Right lobe of liver (tissue), 6 donors: ENCODE measurements around the gene KLHL8. TPM values are rescaled to one million over a fixed set of nuclear protein-coding genes. Genes with fewer than 3 reads are reported as not detected.

Experiments used
- ATAC-seq, 4 donors: fragments of 200-7000 bp; cut with Tn5 transposase; one replicate each; pipeline ENCODE4 v1.9.1; 2020; ENCODE audit warnings: mild to moderate bottlenecking in 4 of 4, moderate library complexity in 4 of 4
- DNase-seq, 3 donors: peaks; one replicate each; pipeline ENCODE4 v3.0.0-alpha.2; 2020
- H3K27ac ChIP-seq, 3 donors: fragments of 200-600 bp; one replicate each; pipeline ENCODE4 v1.8.0; 2022
- H3K27me3 ChIP-seq, 2 donors: fragments of 200-600 bp; one replicate each; pipeline ENCODE4 v1.8.0; 2022
- H3K36me3 ChIP-seq, 4 donors: fragments of 200-600 bp; sonication (generic) in 1 of 4; one replicate each; pipeline versions ENCODE4 v1.5.1 to v1.8.0; 2017 to 2022; ENCODE audit warnings: control low read depth in 1 of 4
- H3K4me1 ChIP-seq, 4 donors: fragments of 200-600 bp; sonication (generic) in 1 of 4; one replicate each; pipeline versions ENCODE4 v1.5.1 to v1.8.0; 2017 to 2022; ENCODE audit warnings: control low read depth in 1 of 4
- H3K4me3 ChIP-seq, 3 donors: fragments of 200-600 bp; one replicate each; pipeline ENCODE4 v1.8.0; 2022
- H3K9me3 ChIP-seq, 4 donors: fragments of 200-600 bp; sonication (generic) in 1 of 4; one replicate each; pipeline versions ENCODE4 v1.5.1 to v1.8.0; 2017 to 2022; ENCODE audit warnings: control low read depth in 1 of 4
- CTCF ChIP-seq, 4 donors: fragments of 200-600 bp in 3 of 4; fragments of 450-650 bp in 1 of 4; IDR thresholded peaks; one replicate each; pipeline versions ENCODE4 v1.5.1 to v1.8.0; 2016 to 2022; ENCODE audit warnings: antibody characterized with exemption in 4 of 4, mild to moderate bottlenecking in 2 of 4
- POLR2A ChIP-seq: fragments of 450-650 bp; IDR thresholded peaks from one replicate; pipeline ENCODE4 v1.6.1; 2017; ENCODE audit warnings: antibody characterized with exemption, mild to moderate bottlenecking
- WGBS: methylation state at CpG from one replicate; pipeline ENCODE4 v1.1.6; 2018; ENCODE audit warnings: low coverage, low lambda C conversion rate; ENCODE audit not compliant: insufficient coverage; ENCODE audit errors: missing lambda C conversion rate; 5-methylcytosine and 5-hydroxymethylcytosine counted together
- intact Hi-C, 2 donors: fragments of 100-400 bp; cut with DNase I; formaldehyde crosslinking; loops; one replicate each; pipeline versions ENCODE4 v1.11.2 to v1.14.1; 2022
- total RNA-seq, 6 experiments: library from RNA; depleted of rRNA in 2 of 6; stranded (reverse); fragments of >200 nt in 2 of 6; fragmentation: NEBNext Ultra II Directional in 3 of 6; extraction: Animal tissue kit (Norgen Biotek cat#: 25700) in 3 of 6; gene quantifications; one replicate each; pipeline versions ENCODE4 v1.1.0 to v1.2.4, GENCODE V29; 2016 to 2023
- donor health status: DM: no; HTN: yes; CAD: no.
- donor health status: DM: no; HTN: no; CAD: no.
- donor health status: DM: no; HTN: no; CAD: no.
- donor health status: DM: no; HTN: yes; CAD: no.
- donor health status: DM: no; HTN: yes; CAD: no.

The KLHL8 gene
- total RNA-seq, 6 experiments from 2014 or later = 5.5 to 9.6 (median 7.2) TPM

- peaks cover 0 to 5% (median 2%) of the 10 kb centered on the region in 4 donors for H3K4me1 ChIP-seq
- H3K9me3 ChIP-seq = no peaks in the 10 kb centered on the region
- no peak overlapping the region for H3K27ac ChIP-seq
- H3K27me3 ChIP-seq = no peaks in the 10 kb centered on the region
- TF ChIP-seq POLR2A (no peak), CTCF (IDR thresholded peaks at IDR 0.05) (no peak)
- ATAC-seq = no peak
- intact Hi-C loops = loop anchor here in 1 of 2 donors (10.0 kb wide), 1 partner anchor 75 kb away; no protein-coding TSS in a partner anchor
- H3K4me3 ChIP-seq = no peak overlapping the region
- 79% methylated on average over 3 of the region's 3 CpGs for WGBS
- H3K36me3 ChIP-seq = no peaks in the 10 kb centered on the region
- no peak for DNase-seq
Observed at GRCh38 chr4:87229979-87230378, 9.6 kb upstream of the KLHL8 start.

GRCh38 chr4:87228262-87228860 lies 7.9 kb upstream of the KLHL8 start:
- H3K4me1 ChIP-seq = peaks cover 0 to 5% (median 2%) of the 10 kb centered on the region in 4 donors
- WGBS = 7% methylated on average over 2 of the region's 2 CpGs
- H3K27me3 ChIP-seq = no peaks in the 10 kb centered on the region
- H3K27ac ChIP-seq = peak overlapping the region in 2 of 3 donors; percentile 28 to 35
- no peaks in the 10 kb centered on the region for H3K36me3 ChIP-seq
- DNase-seq (no peak), ATAC-seq (peak; percentile 73 to 90 (median 80))
- intact Hi-C loops = no loop called here
- no peak for TF ChIP-seq POLR2A
- TF ChIP-seq CTCF (IDR thresholded peaks at IDR 0.05) = no peak
- H3K9me3 ChIP-seq = no peaks in the 10 kb centered on the region
- H3K4me3 ChIP-seq = no peak overlapping the region

- Histone ChIP-seq H3K27ac (peak overlapping the region in 2 of 3 donors; percentile 28 to 35), H3K36me3 (no peaks in the 10 kb centered on the region), H3K4me1 (peaks cover 0 to 5% (median 2%) of the 10 kb centered on the region in 4 donors), H3K4me3 (no peak overlapping the region), H3K9me3 (no peaks in the 10 kb centered on the region), H3K27me3 (no peaks in the 10 kb centered on the region)
- TF ChIP-seq CTCF (IDR thresholded peaks at IDR 0.05) (no peak), POLR2A (no peak)
- DNase-seq (no peak), ATAC-seq (peak; percentile 33 to 84 (median 48))
- intact Hi-C loops = no loop called here
- 86% methylated on average over 1 of the region's 1 CpG for WGBS
Observed at GRCh38 chr4:87227751-87228151, 7.3 kb upstream of the KLHL8 start.

- no peaks in the 10 kb centered on the region for H3K36me3 ChIP-seq
- H3K27ac ChIP-seq = no peak overlapping the region
- peaks cover 0 to 5% (median 2%) of the 10 kb centered on the region in 4 donors for H3K4me1 ChIP-seq
- no peak for TF ChIP-seq CTCF (IDR thresholded peaks at IDR 0.05)
- TF ChIP-seq POLR2A = no peak
- H3K27me3 ChIP-seq = no peaks in the 10 kb centered on the region
- H3K4me3 ChIP-seq = no peak overlapping the region
- H3K9me3 ChIP-seq = no peaks in the 10 kb centered on the region
- WGBS = 88% methylated on average over 5 of the region's 5 CpGs
- no peak for ATAC-seq
- intact Hi-C loops = no loop called here
- DNase-seq = no peak
Observed at GRCh38 chr4:87225936-87226335, 5.5 kb upstream of the KLHL8 start.
